ENCODE data around the gene UPF2. TPM values are rescaled to one million over a fixed set of nuclear protein-coding genes. Genes with fewer than 3 reads are reported as not detected.
"Not testable (repeated sequence)": the region's sequence is repeated elsewhere in the genome, so short reads cannot be mapped to it uniquely, and the experiment has no call there.

The UPF2 gene
- total RNA-seq, 4 donors from 2014 or later = 22.8 to 36.3 (median 26.6) TPM

- no peaks in the 10 kb centered on the region for H3K4me1 ChIP-seq
- no peak for DNase-seq
- H3K36me3 ChIP-seq = peaks cover 14 to 15% of the 10 kb centered on the region in 2 donors
- intact Hi-C loops (cut with DNase I) = no loop called here
- no peaks in the 10 kb centered on the region for H3K9me3 ChIP-seq
- no peaks in the 10 kb centered on the region for H3K27me3 ChIP-seq
- TF ChIP-seq POLR2A (IDR thresholded peaks at IDR 0.05) = no peak
- TF ChIP-seq CTCF (IDR thresholded peaks at IDR 0.05) = no peak
- 72 to 82% methylated on average over 6 of the region's 6 CpGs for WGBS, 2 donors
- H3K27ac ChIP-seq = no peak overlapping the region
- H3K4me3 ChIP-seq (replicated peaks in 1 of 3) = no peak overlapping the region
Measured at GRCh38 chr10:11993834-11994468, 48.7 kb downstream of the UPF2 start.

- Histone ChIP-seq H3K27ac (no peak overlapping the region), H3K4me1 (no peaks in the 10 kb centered on the region), H3K9me3 (no peaks in the 10 kb centered on the region), H3K4me3 (replicated peaks in 1 of 3) (no peak overlapping the region), H3K36me3 (no peaks in the 10 kb centered on the region), H3K27me3 (no peaks in the 10 kb centered on the region)
- intact Hi-C loops (cut with DNase I) = loop anchor here (5.0 kb wide), 1 partner anchor 207 kb away; no protein-coding TSS in a partner anchor
- no peak for DNase-seq
- TF ChIP-seq POLR2A (IDR thresholded peaks at IDR 0.05) (no peak), CTCF (IDR thresholded peaks at IDR 0.05) (no peak)
- 100% methylated on average over 1 of the region's 1 CpG for WGBS, 2 donors
Measured at GRCh38 chr10:11988924-11989323, 53.7 kb downstream of the UPF2 start.

GRCh38 chr10:11986593-11987216 is 55.9 kb downstream of the UPF2 start:
- peak; percentile 86 to 90 for DNase-seq
- Histone ChIP-seq H3K9me3 (no peaks in the 10 kb centered on the region), H3K27ac (no peak overlapping the region), H3K4me3 (replicated peaks in 1 of 3) (no peak overlapping the region), H3K36me3 (no peaks in the 10 kb centered on the region), H3K27me3 (no peaks in the 10 kb centered on the region), H3K4me1 (no peaks in the 10 kb centered on the region)
- intact Hi-C loops (cut with DNase I) = loop anchor here (5.0 kb wide), 1 partner anchor 204 kb away; no protein-coding TSS in a partner anchor
- 45 to 48% methylated on average over 7 of the region's 7 CpGs for WGBS, 2 donors
- TF ChIP-seq CTCF (IDR thresholded peaks at IDR 0.05) = peak; percentile 81 to 97 (median 87)
- TF ChIP-seq POLR2A (IDR thresholded peaks at IDR 0.05) = no peak

- 97 to 100% methylated on average over 3 of the region's 3 CpGs for WGBS, 2 donors
- intact Hi-C loops (cut with DNase I) = no loop called here
- Histone ChIP-seq H3K27me3 (no peaks in the 10 kb centered on the region), H3K9me3 (no peaks in the 10 kb centered on the region), H3K27ac (no peak overlapping the region), H3K36me3 (peaks cover 0 to 12% of the 10 kb centered on the region in 2 donors), H3K4me1 (no peaks in the 10 kb centered on the region), H3K4me3 (replicated peaks in 1 of 3) (no peak overlapping the region)
- TF ChIP-seq POLR2A (IDR thresholded peaks at IDR 0.05) (no peak), CTCF (IDR thresholded peaks at IDR 0.05) (no peak)
- no peak for DNase-seq
Measured at GRCh38 chr10:11982253-11982652, 60.4 kb downstream of the UPF2 start.

- WGBS, 2 donors = 89 to 92% methylated on average over 5 of the region's 5 CpGs
Measured at GRCh38 chr10:11975795-11976194, 66.8 kb downstream of the UPF2 start.

GRCh38 chr10:11972523-11972922 is 70.1 kb downstream of the UPF2 start:
- H3K4me3 ChIP-seq (replicated peaks in 1 of 3); H3K4me1 ChIP-seq; DNase-seq; H3K27me3 ChIP-seq; intact Hi-C loops (cut with DNase I); H3K27ac ChIP-seq; H3K36me3 ChIP-seq; H3K9me3 ChIP-seq: not testable (repeated sequence)
- 94 to 98% methylated on average over 7 of the region's 7 CpGs for WGBS, 2 donors

More at GRCh38 chr10:11975795-11976194, 66.8 kb downstream of the UPF2 start:
- Histone ChIP-seq H3K4me1 (no peaks in the 10 kb centered on the region), H3K9me3 (no peaks in the 10 kb centered on the region), H3K27ac (no peak overlapping the region), H3K36me3 (peaks cover 0 to 12% of the 10 kb centered on the region in 2 donors), H3K27me3 (no peaks in the 10 kb centered on the region), H3K4me3 (replicated peaks in 1 of 3) (no peak overlapping the region)
- DNase-seq = no peak
- intact Hi-C loops (cut with DNase I) = no loop called here
- TF ChIP-seq POLR2A (IDR thresholded peaks at IDR 0.05) = no peak
- no peak for TF ChIP-seq CTCF (IDR thresholded peaks at IDR 0.05)

Measured in thyroid gland (tissue), 4 donors.